HK-2 (cell line): Measurements from ENCODE around the gene DMBX1.
A peak's percentile ranks its signal among the peaks of the same experiment; 100 is the strongest.

Experiments
- DNase-seq: peaks from one replicate; pipeline ENCODE4 v3.0.0-alpha.2; 2018; ENCODE audit not compliant: unreplicated experiment

Gene DMBX1

DNA sequence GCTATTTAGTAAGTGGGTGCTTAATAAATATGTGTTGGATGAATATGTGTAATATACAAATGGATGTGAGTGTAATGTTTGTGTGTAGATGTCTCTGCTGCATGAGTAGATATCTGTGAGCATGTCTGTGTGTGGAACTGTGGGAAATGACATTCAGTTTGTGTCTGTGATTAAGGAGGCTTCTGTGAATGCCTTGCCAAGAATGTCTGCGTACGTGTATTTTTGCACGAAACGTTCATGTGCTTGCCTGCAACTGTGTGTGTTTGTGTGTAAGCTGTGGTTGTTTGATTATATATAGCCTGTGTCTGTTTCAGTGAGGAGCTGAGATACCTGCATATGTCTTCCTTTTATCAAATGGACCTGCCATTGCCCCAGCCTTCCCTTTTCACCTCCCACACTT lies 13.8 kb downstream of the DMBX1 start:
- no peak for DNase-seq

- DNase-seq, result no peak
These were observed 17.0 kb downstream of the DMBX1 start for GRCh38 chr1:46506470-46507219.

DNA sequence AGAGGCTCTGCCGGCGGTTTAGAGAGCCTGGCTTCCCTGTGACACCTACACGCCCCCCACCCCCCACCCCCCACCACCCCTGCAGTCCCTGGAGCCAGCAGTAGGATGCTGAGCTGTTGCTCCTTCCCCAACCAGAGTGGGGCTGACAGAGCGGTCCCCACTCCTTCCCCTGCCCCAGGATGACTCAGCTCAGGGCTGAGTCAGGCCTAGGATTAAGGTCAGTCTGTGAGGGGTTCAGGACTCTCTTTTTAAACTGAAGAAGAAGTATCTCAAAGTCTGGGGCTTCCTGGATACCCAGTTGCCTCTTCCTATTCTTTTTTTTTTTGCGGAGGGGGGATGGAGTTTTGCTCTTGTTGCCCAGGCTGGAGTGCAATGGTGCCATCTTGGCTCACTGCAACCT lies 19.1 kb downstream of the DMBX1 start:
- DNase-seq, result no peak

- DNase-seq, result no peak
These were observed 20.8 kb downstream of the DMBX1 start for GRCh38 chr1:46510341-46510997.

- no peak for DNase-seq
These were observed 21.3 kb downstream of the DMBX1 start for GRCh38 chr1:46510998-46511365.

GRCh38 chr1:46512135-46512791 lies 22.6 kb downstream of the DMBX1 start:
- DNase-seq, result no peak

DNA sequence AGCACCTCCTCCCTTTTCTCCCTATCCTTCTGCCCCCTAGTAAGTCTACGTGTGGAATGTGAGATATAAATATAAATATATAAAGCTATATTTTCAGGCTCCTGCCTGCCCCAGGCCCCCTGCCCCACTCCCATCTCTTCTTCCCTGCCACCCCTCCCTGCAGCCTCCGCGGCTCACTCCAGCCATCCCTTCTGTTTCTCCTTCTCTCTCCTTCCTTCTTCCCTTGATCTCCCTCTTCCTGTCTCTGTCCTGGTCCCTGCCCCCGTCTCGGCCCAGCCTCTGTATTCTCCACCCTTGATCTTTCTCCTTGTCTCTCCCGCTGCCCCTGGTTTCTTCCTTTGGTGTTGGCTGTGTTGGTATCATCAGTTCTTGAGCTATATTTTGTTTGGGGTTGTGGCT lies 23.2 kb downstream of the DMBX1 start:
- no peak for DNase-seq

GRCh38 chr1:46513536-46513935 lies 23.9 kb downstream of the DMBX1 start:
- DNase-seq, result no peak

GRCh38 chr1:46515576-46515975 lies 25.9 kb downstream of the DMBX1 start:
- DNase-seq, result no peak

GRCh38 chr1:46516200-46516950 lies 26.7 kb downstream of the DMBX1 start:
- DNase-seq, result no peak

GRCh38 chr1:46517010-46517600 lies 27.5 kb downstream of the DMBX1 start:
- peak; percentile 74 for DNase-seq

DNA sequence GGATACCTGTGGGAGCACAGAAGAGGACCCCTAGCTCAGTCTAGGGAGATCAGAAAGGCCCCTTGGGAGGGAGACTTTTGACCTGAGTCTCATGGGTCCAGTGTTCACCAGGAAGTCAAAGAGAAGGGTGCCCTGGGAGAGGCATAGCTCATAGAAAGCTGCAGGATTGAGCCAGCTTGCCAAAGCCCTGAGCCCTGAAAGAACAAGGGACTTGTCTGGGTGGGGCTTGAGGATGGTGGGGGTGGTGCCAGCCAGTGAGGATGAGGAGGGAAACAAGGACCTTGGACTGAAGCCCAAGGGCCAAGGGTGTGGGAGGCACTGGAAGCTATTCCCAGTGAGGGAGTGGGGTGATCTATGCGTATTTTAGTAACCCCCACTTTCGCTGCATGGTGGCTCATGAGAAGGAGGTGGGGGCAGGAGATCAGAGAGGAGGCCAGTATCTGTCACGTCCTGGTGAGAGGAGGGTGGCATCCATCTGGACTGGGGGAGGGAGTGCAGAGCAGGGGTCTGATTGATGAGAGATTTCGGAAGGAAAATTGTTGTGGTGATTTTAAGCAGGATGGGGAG lies 28.4 kb downstream of the DMBX1 start:
- no peak for DNase-seq

GRCh38 chr1:46519209-46519608 lies 29.6 kb downstream of the DMBX1 start:
- no peak for DNase-seq

DNA sequence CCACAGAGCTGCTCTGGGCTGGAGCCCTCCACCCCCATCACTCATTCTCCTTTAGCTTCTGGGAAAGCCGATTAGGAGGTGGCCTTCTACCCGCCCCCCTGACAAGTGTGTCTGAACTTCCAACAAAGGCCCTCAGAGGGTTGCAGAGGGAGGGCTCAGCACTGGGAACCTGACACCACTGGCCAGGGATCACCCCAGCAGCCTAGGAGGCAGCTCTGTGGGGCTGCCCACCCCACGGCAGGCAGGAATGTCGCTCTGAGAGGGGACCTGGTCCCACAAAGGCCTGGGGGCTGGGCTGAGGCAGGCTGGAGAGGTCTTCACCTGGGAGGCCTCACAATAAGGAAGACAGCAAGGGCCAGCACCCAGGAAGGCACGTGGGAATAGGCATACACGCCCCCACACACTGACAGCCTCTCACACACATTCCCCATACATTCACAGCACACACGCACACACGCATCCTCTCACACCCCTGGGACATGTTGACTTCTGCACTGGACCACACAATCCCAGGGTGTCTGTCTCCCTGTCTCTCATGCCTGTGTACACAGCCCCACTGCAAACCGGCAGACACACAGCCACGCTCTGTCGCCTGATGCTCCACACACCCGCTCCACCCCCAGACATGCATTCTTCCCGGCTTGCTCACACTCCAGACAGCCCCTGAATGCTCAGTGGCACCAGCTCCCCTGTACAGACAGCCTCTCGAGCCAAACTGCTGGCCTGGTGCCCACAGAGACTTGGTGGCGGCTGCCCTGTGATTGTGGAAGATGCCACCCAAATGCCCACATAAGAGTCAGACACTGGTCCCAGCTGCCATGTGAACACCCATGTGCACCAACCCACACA lies 30.7 kb downstream of the DMBX1 start:
- DNase-seq, result peak; percentile 95

GRCh38 chr1:46521414-46521813 lies 31.8 kb downstream of the DMBX1 start:
- DNase-seq, result no peak

GRCh38 chr1:46522184-46522968 lies 32.7 kb downstream of the DMBX1 start:
- peak; percentile 88 for DNase-seq

GRCh38 chr1:46522969-46523320 lies 33.3 kb downstream of the DMBX1 start:
- no peak for DNase-seq

DNA sequence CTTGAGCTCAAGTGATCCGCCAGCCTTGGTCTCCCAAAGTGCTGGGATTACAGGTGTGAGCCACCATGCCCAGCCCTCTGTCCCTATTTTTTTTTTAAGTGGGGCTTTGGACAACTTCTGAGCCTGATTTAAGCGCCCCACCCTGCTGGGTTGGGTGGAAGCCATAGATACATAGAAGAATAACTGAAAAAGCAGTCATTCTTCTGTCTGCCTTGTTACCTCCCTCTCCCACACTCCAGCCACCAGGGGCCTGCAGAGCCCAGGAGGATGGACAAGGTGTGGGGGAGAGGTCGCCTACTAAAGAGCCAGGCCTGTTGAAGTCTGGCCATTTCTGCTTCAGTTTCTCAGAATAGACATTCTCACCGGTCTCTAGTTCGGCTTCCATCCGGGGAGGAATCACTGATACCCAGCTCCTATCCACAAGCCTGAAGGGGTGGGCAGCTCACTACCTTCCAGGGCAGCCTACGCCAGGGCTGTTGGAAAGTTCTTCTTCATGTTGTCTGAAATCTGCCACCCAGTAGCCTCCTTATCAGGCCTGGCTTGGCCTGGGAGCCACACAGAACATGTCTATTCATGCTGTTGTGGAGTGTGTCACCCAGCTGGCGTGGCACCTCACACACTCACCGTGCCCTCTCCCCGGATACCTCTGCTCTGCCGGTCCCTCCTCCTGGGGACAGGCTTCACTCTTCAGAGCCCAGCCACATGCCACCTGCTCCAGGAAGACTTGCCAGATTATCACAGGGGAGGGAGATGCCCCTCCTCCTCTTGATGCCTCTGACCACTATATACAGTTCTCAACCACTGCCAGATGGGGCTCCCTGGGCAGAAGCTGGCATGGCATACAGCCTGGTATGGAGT lies 34.1 kb downstream of the DMBX1 start:
- DNase-seq, result no peak

DNA sequence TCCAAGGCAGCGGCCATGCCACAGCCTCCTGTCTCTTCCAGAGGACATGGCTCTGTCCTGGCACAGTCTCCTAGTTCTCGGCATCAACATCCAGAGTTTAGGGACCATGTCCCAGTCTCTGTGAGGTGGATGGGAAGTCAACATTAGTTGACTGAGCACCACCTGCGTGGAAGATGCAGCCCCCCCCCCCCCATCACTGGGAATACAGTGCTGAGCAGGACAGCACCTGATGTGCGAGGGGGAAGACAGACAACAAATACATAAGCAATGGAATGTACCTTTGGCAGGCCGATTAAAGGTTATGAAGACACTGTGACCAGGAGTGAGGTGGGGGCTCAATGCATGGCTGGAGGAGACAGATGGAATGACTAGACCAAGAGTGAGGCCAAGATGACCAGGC lies 35.2 kb downstream of the DMBX1 start:
- DNase-seq, result no peak
